Tibial artery (tissue), 4 donors: ENCODE measurements around the gene CCDC170.

Source experiments
- DNase-seq, 2 donors: peaks; one replicate each; pipeline ENCODE4 v3.0.0-alpha.2; 2019
- H3K27ac ChIP-seq, 2 donors: fragments of 200-600 bp; sonication (generic) in 1 of 2; 1 replicate in 1 of 2; 2 replicates in 1 of 2; pipeline ENCODE4 v1.5.1; 2018 to 2019; ENCODE audit warnings: mild to moderate bottlenecking in 1 of 2
- H3K27me3 ChIP-seq, 2 donors: fragments of 200-600 bp; sonication (generic) in 1 of 2; one replicate each; pipeline versions ENCODE4 v1.5.1 to v1.6.0; 2016 to 2019
- H3K36me3 ChIP-seq, 3 donors: fragments of 200-600 bp; sonication (generic) in 2 of 3; one replicate each; pipeline ENCODE4 v1.5.1; 2016 to 2019; ENCODE audit warnings: mild to moderate bottlenecking in 2 of 3
- H3K4me1 ChIP-seq, 4 donors: fragments of 200-600 bp; sonication (generic) in 2 of 4; 1 replicate in 3 of 4; 2 replicates in 1 of 4; pipeline ENCODE4 v1.5.1; 2016 to 2019
- H3K4me3 ChIP-seq, 2 donors: fragments of 200-600 bp; sonication (generic) in 1 of 2; 1 replicate in 1 of 2; 2 replicates in 1 of 2; pipeline ENCODE4 v1.5.1; 2018 to 2019; ENCODE audit warnings: mild to moderate bottlenecking in 2 of 2
- H3K9me3 ChIP-seq, 3 donors: fragments of 200-600 bp; sonication (generic) in 1 of 3; one replicate each; pipeline ENCODE4 v1.5.1; 2016 to 2019
- intact Hi-C: fragments of 100-400 bp; cut with DNase I; formaldehyde crosslinking; loops from one replicate; pipeline ENCODE4 v1.15.0; 2023; ENCODE audit warnings: low total_unique reads
- TF ChIP-seq, protein P1 (sequence below), 2 experiments: fragments of 200-600 bp in 1 of 2; fragments of 450-650 bp in 1 of 2; IDR thresholded peaks; one replicate each; pipeline ENCODE4 v1.5.1; 2017 to 2019; ENCODE audit warnings: antibody characterized with exemption in 2 of 2, mild to moderate bottlenecking in 1 of 2, moderate library complexity in 1 of 2

The CCDC170 gene

DNA sequence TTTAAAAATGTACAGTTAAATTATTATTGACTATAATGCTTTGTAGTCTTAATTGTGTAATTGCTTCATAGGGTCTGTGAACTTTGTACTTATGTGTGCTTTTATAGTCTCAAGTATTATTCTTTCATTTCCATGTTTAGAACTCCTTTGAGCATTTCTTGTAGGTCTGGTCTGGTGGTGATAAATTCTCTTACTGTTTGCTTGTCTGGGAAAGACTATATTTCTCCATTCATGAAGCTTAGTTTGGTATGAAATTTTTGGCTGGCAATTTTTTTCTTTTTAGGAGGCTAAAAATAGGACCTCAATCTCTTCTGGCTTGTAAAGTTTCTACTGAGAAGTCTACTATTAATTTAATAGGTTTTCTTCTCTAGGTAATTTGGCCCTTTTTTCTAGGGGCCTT, 67.4 kb downstream of the CCDC170 start:
- no peak overlapping the region for H3K27ac ChIP-seq

DNA sequence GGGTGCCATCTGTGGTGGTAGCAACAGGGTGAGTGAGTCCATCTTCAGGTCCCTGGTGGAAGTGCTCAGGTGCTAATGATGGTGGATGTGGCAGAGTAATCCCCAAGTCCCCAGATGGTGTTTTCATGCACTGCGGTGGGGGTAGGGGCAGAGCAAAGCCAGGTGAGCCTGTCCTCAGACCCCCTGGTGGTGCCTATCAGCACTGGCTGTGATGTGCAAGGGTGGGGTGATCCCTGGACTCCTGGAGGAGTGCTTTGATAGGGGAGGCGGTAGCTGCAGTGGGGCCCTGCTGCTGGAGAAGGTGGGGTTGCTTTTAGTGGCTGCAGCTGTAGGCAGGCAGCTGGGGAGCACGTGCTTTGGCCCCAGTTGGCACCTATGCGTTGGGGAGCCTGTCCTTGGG, 70.8 kb downstream of the CCDC170 start:
- H3K4me1 ChIP-seq: no peaks in the 10 kb centered on the region
- intact Hi-C loops: no loop called here
- H3K36me3 ChIP-seq: no peaks in the 10 kb centered on the region
- no peak overlapping the region for H3K4me3 ChIP-seq
- TF ChIP-seq, protein P1, sequence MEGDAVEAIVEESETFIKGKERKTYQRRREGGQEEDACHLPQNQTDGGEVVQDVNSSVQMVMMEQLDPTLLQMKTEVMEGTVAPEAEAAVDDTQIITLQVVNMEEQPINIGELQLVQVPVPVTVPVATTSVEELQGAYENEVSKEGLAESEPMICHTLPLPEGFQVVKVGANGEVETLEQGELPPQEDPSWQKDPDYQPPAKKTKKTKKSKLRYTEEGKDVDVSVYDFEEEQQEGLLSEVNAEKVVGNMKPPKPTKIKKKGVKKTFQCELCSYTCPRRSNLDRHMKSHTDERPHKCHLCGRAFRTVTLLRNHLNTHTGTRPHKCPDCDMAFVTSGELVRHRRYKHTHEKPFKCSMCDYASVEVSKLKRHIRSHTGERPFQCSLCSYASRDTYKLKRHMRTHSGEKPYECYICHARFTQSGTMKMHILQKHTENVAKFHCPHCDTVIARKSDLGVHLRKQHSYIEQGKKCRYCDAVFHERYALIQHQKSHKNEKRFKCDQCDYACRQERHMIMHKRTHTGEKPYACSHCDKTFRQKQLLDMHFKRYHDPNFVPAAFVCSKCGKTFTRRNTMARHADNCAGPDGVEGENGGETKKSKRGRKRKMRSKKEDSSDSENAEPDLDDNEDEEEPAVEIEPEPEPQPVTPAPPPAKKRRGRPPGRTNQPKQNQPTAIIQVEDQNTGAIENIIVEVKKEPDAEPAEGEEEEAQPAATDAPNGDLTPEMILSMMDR (IDR thresholded peaks at IDR 0.05): no peak
- no peaks in the 10 kb centered on the region for H3K27me3 ChIP-seq
- H3K9me3 ChIP-seq: peaks cover 0 to 33% (median 11%) of the 10 kb centered on the region in 3 donors
- H3K27ac ChIP-seq: no peak overlapping the region
- no peak for DNase-seq

More for the DNA sequence above, 67.4 kb downstream of the CCDC170 start:
- TF ChIP-seq, protein P1 (IDR thresholded peaks at IDR 0.05): no peak
- Histone ChIP-seq H3K36me3 (no peaks in the 10 kb centered on the region), H3K4me1 (no peaks in the 10 kb centered on the region), H3K4me3 (no peak overlapping the region), H3K9me3 (peaks cover 0 to 33% (median 11%) of the 10 kb centered on the region in 3 donors), H3K27me3 (no peaks in the 10 kb centered on the region)
- DNase-seq: no peak
- intact Hi-C loops: no loop called here

DNA sequence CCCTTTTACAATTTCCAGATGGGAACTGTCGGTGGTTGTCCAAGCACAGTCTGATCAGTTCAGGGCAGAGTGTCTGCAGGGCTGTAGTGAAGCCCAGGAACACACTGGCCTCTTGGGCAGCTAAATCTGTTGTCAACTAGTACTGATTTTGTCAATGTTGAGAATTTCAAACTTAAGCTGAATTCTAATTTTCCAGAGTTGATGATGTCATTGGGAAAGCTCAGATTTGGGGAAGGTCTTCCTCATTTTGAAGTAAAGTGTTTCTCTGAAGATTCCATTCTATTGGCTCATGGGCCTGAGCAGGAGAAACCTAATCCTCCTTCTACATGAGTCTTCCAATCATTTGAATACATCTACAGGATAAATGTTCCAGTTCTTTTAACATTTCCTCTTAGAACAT, 72.1 kb downstream of the CCDC170 start:
- intact Hi-C loops: no loop called here
- DNase-seq: no peak

DNA sequence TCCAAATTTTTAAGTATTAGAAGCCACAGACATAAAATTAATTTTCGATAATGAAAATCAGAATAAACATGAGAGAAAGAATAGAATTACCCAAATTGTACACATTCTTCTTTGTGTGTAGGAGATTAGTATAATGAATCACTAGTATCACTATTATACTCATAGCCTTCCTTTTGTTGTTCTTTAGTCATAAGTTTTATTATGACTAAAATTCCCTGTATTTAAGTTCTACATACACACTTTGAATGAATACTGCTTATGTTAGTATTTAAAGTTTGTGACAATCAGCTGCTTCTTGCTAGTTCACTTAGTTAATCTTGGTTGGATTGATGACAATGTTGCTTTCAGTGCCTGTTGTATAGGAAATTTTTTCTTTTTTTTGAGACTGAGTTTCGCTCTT, 72.7 kb downstream of the CCDC170 start:
- intact Hi-C loops: no loop called here
- Histone ChIP-seq H3K36me3 (no peaks in the 10 kb centered on the region), H3K4me1 (no peaks in the 10 kb centered on the region), H3K27me3 (no peaks in the 10 kb centered on the region), H3K9me3 (peaks cover 0 to 19% (median 11%) of the 10 kb centered on the region in 3 donors), H3K4me3 (no peak overlapping the region), H3K27ac (no peak overlapping the region)
- TF ChIP-seq, protein P1 (IDR thresholded peaks at IDR 0.05): no peak
- DNase-seq: no peak

More for the DNA sequence above, 72.1 kb downstream of the CCDC170 start:
- Histone ChIP-seq H3K27me3 (no peaks in the 10 kb centered on the region), H3K4me1 (no peaks in the 10 kb centered on the region), H3K27ac (no peak overlapping the region), H3K4me3 (no peak overlapping the region), H3K9me3 (peaks cover 0 to 25% (median 11%) of the 10 kb centered on the region in 3 donors), H3K36me3 (no peaks in the 10 kb centered on the region)
- TF ChIP-seq, protein P1 (IDR thresholded peaks at IDR 0.05): no peak

DNA sequence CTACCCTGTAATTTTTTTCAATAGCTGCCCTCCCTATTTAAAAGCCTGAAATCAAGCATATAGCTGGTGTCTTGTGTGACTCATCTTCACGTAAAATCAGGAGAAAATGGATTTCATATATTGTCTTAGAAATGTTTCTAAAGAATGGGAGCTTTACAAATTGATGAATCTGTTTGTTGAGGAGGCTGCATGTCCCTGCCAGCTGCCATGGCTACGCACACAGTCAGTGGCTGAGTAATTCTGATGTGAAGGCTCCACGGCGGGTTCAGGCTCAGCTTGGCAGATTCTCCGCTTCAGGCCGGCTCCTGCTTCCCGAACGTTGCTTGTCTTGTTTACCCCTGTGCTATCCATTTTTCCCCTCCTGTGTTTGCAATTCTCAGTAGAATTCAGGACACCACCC, 82.8 kb downstream of the CCDC170 start:
- H3K9me3 ChIP-seq: no peaks in the 10 kb centered on the region
- H3K36me3 ChIP-seq: no peaks in the 10 kb centered on the region
- no peak overlapping the region for H3K4me3 ChIP-seq
- no peak overlapping the region for H3K27ac ChIP-seq
- no peaks in the 10 kb centered on the region for H3K4me1 ChIP-seq
- TF ChIP-seq, protein P1 (IDR thresholded peaks at IDR 0.05): no peak
- no peaks in the 10 kb centered on the region for H3K27me3 ChIP-seq
- no peak for DNase-seq
- intact Hi-C loops: no loop called here

DNA sequence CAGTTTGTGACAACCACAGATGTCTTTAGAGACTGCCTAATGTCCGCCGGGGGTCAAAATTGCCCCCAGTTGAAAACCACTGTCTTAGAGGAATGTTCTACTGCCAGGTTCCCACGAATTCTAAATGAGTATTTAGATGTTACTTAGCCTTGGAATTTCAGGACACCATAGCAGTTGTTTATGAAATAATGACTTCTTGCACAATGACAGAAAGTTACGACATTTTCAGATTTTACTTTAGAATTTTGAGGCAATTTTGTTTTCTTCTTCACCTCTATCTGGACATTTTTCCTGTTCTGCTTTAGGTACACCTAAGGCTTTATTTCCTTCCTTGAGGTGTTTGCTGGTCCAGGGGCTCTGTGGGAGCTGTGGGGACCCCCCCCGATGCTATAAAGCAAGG, 83.4 kb downstream of the CCDC170 start:
- H3K27ac ChIP-seq: no peak overlapping the region
- no peaks in the 10 kb centered on the region for H3K4me1 ChIP-seq
- no peak overlapping the region for H3K4me3 ChIP-seq
- no peaks in the 10 kb centered on the region for H3K36me3 ChIP-seq
- no peaks in the 10 kb centered on the region for H3K9me3 ChIP-seq
- DNase-seq: no peak
- intact Hi-C loops: no loop called here
- no peaks in the 10 kb centered on the region for H3K27me3 ChIP-seq
- TF ChIP-seq, protein P1 (IDR thresholded peaks at IDR 0.05): no peak
